Mucosa of stomach (tissue), 1 donor: ENCODE data around the gene WLS.

Experiments used
- H3K27me3 ChIP-seq: one replicate; pipeline ENCODE4 v1.7.0; 2013; ENCODE audit warnings: mild to moderate bottlenecking, low read length; ENCODE audit not compliant: control insufficient read depth, insufficient read depth
- H3K36me3 ChIP-seq: one replicate; pipeline ENCODE4 v1.7.0; 2013; ENCODE audit warnings: low read length; ENCODE audit not compliant: control insufficient read depth, insufficient read depth
- H3K4me1 ChIP-seq: one replicate; pipeline ENCODE4 v1.7.0; 2013; ENCODE audit warnings: mild to moderate bottlenecking, low read length; ENCODE audit not compliant: control insufficient read depth, insufficient read depth
- H3K4me3 ChIP-seq: one replicate; pipeline ENCODE4 v1.7.0; 2013; ENCODE audit warnings: low read length
- H3K9ac ChIP-seq: one replicate; pipeline ENCODE4 v1.7.0; 2013; ENCODE audit warnings: mild to moderate bottlenecking, low read length, moderate library complexity
- H3K9me3 ChIP-seq: one replicate; pipeline ENCODE4 v1.7.0; 2013; ENCODE audit warnings: mild to moderate bottlenecking, low read length, moderate library complexity; ENCODE audit not compliant: control insufficient read depth
- donor health status: Pancreatic carcinoma.

Gene WLS

GRCh38 chr1:68254667-68255226 is 22.4 kb upstream of the WLS start:
- Histone ChIP-seq H3K4me3 (no peak overlapping the region), H3K4me1 (no peaks in the 10 kb centered on the region), H3K9me3 (no peaks in the 10 kb centered on the region), H3K27me3 (no peaks in the 10 kb centered on the region), H3K36me3 (no peaks in the 10 kb centered on the region), H3K9ac (no peak overlapping the region)

- H3K36me3 ChIP-seq, result no peaks in the 10 kb centered on the region
- H3K9ac ChIP-seq, result no peak overlapping the region
- H3K4me1 ChIP-seq, result no peaks in the 10 kb centered on the region
- H3K27me3 ChIP-seq, result no peaks in the 10 kb centered on the region
- H3K4me3 ChIP-seq, result no peak overlapping the region
- H3K9me3 ChIP-seq, result no peaks in the 10 kb centered on the region
Measured at GRCh38 chr1:68237040-68237439, 4.7 kb upstream of the WLS start.

- H3K36me3 ChIP-seq, result no peaks in the 10 kb centered on the region
- H3K4me1 ChIP-seq, result no peaks in the 10 kb centered on the region
- no peak overlapping the region for H3K9ac ChIP-seq
- no peaks in the 10 kb centered on the region for H3K9me3 ChIP-seq
- H3K27me3 ChIP-seq, result no peaks in the 10 kb centered on the region
- no peak overlapping the region for H3K4me3 ChIP-seq
Measured at GRCh38 chr1:68234094-68234493, 1.8 kb upstream of the WLS start.

- Histone ChIP-seq H3K36me3 (no peaks in the 10 kb centered on the region), H3K27me3 (no peaks in the 10 kb centered on the region), H3K9me3 (no peaks in the 10 kb centered on the region), H3K4me1 (no peaks in the 10 kb centered on the region), H3K9ac (no peak overlapping the region), H3K4me3 (no peak overlapping the region)
Measured at GRCh38 chr1:68233202-68233601, 879 bp upstream of the WLS start.

- no peaks in the 10 kb centered on the region for H3K4me1 ChIP-seq
- no peaks in the 10 kb centered on the region for H3K27me3 ChIP-seq
- peak overlapping the region; percentile 96 for H3K9ac ChIP-seq
- H3K4me3 ChIP-seq, result peak overlapping the region; percentile 92
- H3K9me3 ChIP-seq, result no peaks in the 10 kb centered on the region
- H3K36me3 ChIP-seq, result no peaks in the 10 kb centered on the region
Measured at GRCh38 chr1:68231627-68232288, 565 bp downstream of the WLS start.

GRCh38 chr1:68230901-68231626 is 1.3 kb downstream of the WLS start:
- no peaks in the 10 kb centered on the region for H3K9me3 ChIP-seq
- H3K27me3 ChIP-seq, result no peaks in the 10 kb centered on the region
- no peaks in the 10 kb centered on the region for H3K36me3 ChIP-seq
- no peaks in the 10 kb centered on the region for H3K4me1 ChIP-seq
- H3K4me3 ChIP-seq, result peak overlapping the region; percentile 92
- H3K9ac ChIP-seq, result peak overlapping the region; percentile 96

- H3K27me3 ChIP-seq, result no peaks in the 10 kb centered on the region
Measured at GRCh38 chr1:68230484-68230802, 1.9 kb downstream of the WLS start.

GRCh38 chr1:68229650-68230483 is 2.5 kb downstream of the WLS start:
- H3K9ac ChIP-seq, result peak overlapping the region; percentile 96

More at GRCh38 chr1:68230484-68230802, 1.9 kb downstream of the WLS start:
- Histone ChIP-seq H3K9ac (peak overlapping the region; percentile 96), H3K36me3 (no peaks in the 10 kb centered on the region), H3K4me1 (no peaks in the 10 kb centered on the region), H3K9me3 (no peaks in the 10 kb centered on the region), H3K4me3 (peak overlapping the region; percentile 92)

GRCh38 chr1:68228851-68229250 is 3.5 kb downstream of the WLS start:
- peaks cover 8% of the 10 kb centered on the region for H3K4me1 ChIP-seq
- H3K27me3 ChIP-seq, result no peaks in the 10 kb centered on the region
- no peak overlapping the region for H3K4me3 ChIP-seq
- no peaks in the 10 kb centered on the region for H3K9me3 ChIP-seq
- no peaks in the 10 kb centered on the region for H3K36me3 ChIP-seq
- H3K9ac ChIP-seq, result no peak overlapping the region

More at GRCh38 chr1:68229650-68230483, 2.5 kb downstream of the WLS start:
- no peaks in the 10 kb centered on the region for H3K9me3 ChIP-seq
- H3K4me1 ChIP-seq, result no peaks in the 10 kb centered on the region
- H3K27me3 ChIP-seq, result no peaks in the 10 kb centered on the region
- no peaks in the 10 kb centered on the region for H3K36me3 ChIP-seq
- H3K4me3 ChIP-seq, result peak overlapping the region; percentile 92

GRCh38 chr1:68227598-68227997 is 4.7 kb downstream of the WLS start:
- Histone ChIP-seq H3K9ac (no peak overlapping the region), H3K36me3 (no peaks in the 10 kb centered on the region), H3K9me3 (no peaks in the 10 kb centered on the region), H3K4me1 (peaks cover 13% of the 10 kb centered on the region), H3K27me3 (no peaks in the 10 kb centered on the region), H3K4me3 (no peak overlapping the region)

GRCh38 chr1:68225781-68226180 is 6.5 kb downstream of the WLS start:
- Histone ChIP-seq H3K27me3 (no peaks in the 10 kb centered on the region), H3K9me3 (no peaks in the 10 kb centered on the region), H3K4me1 (peaks cover 21% of the 10 kb centered on the region), H3K9ac (no peak overlapping the region), H3K36me3 (no peaks in the 10 kb centered on the region), H3K4me3 (no peak overlapping the region)

- Histone ChIP-seq H3K4me1 (peaks cover 21% of the 10 kb centered on the region), H3K9ac (no peak overlapping the region), H3K36me3 (no peaks in the 10 kb centered on the region), H3K9me3 (no peaks in the 10 kb centered on the region), H3K4me3 (no peak overlapping the region), H3K27me3 (no peaks in the 10 kb centered on the region)
Measured at GRCh38 chr1:68223687-68224086, 8.6 kb downstream of the WLS start.
